Stimulated activated CD4-positive, alpha-beta T cell treated with anti-CD3 and anti-CD28 coated beads, Interleukin-15, amount 100 ng/mL, for 24 hours (primary cell): Measurements from ENCODE around the gene RPS15.

Source experiments
- DNase-seq: peaks from one replicate; pipeline ENCODE4 v3.0.0-alpha.2; 2020

The RPS15 gene

DNA sequence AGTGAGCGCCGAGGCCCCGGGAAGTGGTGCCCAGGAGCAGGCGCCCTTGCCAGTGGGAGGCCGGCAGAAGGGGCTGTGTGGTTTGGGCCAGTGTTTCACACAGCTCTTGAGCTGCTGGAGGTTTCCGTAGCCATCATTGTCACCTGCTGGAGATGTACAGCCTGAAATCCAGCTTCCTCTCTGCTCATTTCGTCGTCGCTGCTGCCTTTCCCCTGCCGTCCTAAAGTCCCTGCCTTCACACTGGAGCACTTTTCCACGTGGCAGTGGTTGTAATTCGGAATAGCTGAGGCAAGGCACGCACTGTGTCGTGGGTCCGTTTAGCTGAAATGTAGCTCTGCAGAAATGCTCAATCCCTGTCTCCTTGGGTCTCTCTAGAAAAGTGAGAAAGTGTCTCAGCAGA lies 17.6 kb upstream of the RPS15 start:
- DNase-seq = no peak

DNA sequence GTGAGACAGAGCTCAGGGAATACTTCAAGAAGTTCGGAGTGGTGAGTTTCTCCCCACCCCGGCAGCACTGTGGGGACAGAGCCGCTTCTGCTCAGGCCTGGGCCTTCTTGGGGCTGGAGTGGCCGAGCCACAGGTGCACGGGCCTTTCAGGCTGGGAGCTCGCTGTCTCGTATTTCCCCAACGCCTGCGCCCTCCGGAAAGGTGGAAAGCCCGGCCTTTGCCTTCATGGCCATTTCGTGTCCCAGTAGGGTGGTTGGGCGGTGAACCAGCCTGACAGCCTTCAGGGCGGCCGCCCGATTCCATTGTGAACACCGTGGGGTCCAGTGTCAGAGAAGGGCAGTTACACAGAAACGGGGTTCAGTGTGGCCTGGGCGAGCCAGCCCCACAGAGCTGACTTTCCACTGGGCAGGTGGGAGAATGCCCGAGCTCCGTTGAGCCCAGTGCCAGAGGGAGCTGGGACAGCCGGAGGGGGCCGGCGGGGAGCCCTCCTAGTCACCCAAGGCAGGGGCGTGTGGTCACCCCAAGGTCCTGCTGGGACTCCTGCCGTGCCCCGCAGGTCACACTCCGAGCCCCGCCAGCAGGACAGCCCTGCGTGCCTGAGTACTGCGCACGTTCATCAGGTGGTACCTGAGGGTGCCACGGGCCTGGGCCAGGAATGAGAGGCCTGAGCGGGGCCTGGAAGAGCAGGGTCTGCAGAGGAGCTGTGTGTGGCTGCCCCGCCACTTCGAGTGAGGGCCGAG lies 16.8 kb upstream of the RPS15 start:
- no peak for DNase-seq

DNA sequence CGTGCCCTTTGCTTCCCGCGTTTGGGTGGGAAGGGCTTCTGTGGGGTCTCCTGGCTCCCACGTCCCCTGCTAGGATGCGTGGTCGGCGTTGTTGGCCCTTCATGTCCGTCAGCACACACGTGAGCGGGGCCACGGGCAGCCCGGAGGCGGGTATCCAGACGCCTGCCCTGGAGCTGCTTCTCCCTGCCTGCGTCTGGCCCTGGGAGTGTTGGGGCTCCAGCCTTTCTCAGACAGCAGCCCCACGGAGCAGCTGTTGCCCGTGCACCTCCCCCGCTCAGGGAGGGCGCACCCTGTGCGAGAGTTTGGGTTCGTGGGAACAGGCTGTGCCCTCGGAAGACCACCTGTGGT lies 16.3 kb upstream of the RPS15 start:
- no peak for DNase-seq

DNA sequence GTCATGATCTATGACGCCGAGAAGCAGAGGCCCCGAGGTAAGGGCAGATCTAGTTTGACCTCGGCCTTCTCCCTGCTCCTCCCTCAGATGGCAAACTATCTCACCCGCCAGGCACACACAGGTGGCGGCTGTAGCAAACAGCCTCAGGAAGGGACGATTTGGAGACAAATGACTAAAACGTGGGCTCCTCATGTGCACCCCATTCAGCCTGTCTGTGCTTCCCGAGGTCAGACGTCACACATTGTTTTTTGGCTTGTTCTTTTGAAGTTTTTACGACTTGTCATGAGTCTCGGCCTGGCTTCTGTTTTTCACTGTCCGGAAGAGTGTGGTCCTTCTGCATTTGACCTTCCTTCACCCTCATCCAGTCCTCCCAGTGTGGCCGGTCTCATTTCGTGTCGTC lies 15.8 kb upstream of the RPS15 start:
- DNase-seq = no peak

DNA sequence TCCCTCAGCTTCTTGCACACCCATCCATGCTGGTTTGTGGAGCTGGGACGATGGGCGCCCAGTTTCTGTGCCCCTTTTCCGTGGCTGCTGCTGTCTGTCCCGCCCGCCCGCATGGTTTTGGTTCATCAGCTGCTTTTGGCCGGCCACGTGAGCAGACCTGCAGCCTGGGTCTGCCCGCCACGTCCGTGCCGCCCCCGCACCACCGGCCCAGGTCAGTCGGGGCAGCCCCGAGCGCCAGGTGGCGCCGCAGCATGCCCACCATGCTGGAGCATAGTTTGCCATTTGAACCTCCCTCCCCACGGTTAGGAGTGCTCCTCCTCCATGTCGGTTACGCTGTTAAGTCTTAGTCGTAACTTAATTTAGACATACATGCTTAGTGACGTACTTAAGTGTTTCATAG lies 15.3 kb upstream of the RPS15 start:
- DNase-seq = no peak

DNA sequence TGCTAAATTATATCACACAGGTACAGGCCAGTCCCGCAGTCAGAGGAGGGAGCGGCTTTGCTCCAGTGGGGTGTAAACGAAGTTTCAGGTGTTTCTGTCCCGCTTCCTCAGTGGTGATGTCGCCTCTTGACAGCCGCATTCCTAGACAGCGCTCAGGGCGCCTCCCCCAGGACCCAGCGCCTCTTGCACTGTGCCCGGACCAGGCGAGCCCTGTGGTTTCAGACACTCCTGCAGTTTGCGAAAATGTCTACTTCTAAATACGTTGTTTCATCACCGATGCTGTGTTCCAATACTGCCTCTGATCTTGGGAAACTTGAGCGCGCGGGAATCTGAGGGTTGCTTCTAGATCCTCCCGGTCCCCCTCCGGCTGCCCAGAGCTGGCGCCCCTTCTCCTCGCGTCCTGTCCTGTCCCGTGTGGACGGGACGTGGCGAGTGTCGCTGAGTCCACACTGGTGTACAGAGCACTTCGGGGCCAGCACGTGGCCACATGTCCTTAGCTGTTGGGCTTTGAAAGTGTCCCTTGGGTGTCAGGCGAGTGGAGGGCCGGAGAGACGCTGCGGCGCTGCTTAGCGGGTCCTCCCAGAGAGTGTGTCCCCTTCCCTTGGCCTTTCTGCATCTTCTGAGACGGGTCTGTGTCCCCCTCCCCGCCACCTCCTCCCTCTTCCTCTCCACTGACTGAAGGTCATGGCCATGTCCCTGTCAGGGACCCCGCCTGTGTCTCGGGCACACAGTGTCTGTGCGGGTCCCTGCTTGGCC lies 14.6 kb upstream of the RPS15 start:
- DNase-seq = no peak

DNA sequence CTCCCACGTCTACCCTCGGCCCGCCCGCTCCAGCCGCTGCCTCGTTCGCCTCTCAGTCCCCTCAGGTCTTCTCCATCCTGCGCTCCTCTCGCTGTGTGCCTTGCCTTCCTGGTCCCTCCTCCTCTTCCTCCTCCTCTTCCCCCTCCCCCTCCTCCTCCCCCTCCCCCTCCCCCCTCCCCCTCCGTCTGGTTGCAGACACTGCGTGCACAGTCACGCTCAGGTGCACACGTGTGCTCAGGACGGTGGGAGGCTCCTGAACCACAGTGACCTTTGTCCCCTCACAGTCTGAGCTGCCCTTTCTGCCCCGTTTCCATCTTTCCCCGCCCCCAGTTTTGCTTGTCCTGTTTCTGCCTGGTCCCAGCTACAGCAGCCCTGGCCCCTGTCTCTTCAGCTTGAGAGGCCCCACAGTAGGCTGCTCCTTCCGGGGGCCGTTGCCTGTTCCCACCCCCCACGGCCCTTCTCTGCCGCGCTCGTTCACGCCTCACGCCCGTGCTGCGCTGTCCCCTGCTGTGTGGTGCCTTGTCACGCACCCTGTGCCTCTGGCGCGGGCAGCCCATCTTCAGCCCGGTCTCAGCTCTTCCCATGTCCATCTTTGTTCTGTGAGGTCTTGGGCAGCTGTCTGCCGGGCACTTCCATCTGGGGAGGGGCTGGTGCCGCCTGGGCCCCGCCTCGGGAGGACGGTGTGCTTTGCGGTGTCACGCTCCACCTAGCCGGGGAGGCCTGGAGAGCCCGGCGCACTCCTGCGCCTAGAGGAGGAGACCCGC lies 13.8 kb upstream of the RPS15 start:
- DNase-seq = no peak

DNA sequence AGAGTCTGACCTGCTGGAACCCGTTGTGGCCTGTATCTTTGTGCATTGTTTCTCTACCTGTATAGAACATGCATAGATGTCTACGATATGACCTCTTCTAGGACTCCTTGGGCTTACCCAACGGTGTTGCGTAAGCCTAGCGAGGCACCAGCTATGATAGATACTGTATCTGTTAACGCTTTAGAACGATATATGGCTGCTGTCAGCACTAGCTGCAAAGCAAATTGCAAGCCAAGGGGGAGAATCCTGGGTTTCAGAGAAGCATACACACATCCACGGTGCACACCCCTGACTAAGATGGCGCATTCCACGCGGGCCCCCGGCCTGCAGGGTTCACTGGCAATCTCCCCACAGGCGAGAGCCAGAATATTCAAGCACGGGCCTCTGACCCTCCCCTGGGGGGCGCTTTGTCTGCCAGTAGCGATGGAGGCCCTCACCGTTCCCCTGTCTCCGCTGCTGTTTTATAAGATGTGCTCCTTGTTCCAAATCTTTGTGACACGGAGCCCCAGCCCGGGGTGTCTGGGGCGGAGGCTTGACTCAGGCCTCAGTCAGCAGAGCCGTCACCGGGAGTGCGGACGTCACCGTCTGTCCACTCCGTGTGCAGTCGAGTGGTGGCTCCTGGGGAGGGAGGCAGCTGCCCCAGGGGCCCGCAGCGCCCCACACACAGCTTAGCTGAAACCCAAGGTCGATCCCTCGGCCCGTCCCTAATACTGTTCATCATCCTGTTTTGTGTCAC lies 12.9 kb upstream of the RPS15 start:
- DNase-seq = no peak

DNA sequence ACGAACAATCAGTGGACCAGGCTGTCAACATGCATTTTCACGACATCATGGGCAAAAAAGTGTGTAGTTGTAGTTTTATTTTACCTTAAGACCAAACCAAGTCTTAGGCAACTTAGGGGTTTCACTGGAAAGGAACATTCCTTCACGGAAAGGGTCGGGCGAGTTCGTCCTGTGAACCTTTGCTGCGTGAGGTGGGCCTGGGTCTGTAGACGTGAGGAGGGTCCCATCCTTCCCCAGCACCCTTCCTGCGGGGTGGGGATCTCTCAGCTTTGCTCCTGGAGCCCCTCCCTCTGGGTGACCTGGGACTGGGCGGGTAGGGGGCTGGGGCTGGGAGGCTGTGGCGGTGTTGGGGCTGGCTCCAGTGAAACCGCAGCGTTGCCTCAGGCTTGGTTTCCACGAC lies 12.3 kb upstream of the RPS15 start:
- no peak for DNase-seq

DNA sequence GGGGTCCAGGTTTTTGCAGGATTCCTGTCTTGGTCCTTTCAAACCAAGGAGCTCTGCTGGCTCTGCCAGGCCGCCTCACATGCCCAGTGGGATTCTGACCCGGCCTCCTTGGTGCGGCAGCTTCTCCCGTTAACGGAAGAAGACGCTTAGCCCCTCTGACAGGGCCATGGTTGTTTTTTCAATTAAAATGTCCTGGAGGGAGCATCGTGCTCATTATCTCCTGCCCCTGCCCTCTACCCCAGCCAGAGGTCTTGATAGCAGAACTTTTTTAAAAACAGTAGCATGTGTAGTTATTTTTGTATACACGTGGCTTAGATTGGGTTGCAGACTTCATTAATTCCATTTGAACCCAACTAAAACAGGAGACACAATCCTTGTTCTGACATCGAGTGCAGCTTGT lies 11.5 kb upstream of the RPS15 start:
- DNase-seq = no peak

DNA sequence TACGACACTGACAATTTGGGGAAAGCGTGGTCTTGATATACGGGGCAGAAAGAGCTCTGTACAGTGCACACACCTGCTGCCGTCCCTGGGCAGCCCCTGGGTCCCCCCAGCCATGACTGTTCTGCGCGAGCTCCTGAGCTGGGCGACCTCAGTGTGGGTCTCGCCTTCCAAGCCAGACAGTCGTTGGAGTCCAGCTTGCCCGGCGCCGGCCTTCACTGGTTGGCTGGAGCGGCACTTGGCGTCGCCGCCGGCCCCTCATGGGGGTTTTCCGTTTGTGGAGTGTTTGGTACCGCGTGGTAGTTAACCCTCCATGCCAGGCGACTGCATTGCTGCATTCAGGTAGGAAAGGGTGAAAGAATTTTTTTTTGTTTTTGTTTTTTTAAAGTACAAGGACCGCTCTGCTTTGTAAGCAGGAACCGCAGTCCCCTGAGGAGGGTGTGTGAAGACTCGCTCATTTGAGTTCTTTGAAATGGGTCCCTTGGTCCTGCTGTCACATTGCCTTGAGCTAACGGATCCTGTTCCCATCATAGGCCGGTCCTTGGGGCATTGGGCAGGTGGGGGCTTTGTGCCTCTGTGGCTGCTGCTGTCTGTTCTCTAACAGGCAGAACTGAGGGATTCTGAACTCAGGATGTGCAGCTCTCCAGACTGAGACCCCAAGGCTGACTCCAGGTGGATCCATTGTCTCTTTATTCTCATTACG lies 10.8 kb upstream of the RPS15 start:
- DNase-seq = no peak

DNA sequence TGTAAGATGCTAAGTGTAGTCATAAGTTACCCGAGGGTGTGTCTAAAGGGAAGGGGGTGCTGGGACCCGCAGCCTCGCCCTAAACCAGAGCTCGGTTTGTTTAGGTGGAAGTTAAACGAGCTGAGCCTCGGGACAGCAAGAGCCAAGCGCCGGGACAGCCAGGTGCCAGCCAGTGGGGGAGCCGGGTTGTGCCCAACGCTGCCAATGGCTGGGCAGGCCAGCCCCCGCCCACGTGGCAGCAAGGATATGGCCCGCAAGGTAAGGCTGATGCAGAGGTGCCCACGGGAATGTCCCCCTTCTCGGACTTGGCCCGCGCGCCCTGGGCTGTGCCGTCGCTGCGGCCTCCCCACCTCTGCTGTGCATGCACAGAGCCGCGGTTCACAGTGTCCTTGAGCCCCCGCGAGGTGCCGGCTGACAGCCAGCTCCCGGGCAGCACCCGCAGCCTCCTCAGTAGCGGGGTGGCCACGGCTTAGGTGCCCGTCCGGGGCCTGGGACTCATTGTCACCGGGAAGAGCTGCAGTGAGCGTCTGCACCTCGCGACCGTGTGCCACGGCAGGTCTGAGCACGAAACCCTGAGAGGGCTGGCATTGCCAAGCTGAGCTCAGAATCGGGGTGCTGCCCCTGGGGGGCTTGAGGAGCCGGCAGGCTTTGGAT lies 9.3 kb upstream of the RPS15 start:
- DNase-seq = no peak

DNA sequence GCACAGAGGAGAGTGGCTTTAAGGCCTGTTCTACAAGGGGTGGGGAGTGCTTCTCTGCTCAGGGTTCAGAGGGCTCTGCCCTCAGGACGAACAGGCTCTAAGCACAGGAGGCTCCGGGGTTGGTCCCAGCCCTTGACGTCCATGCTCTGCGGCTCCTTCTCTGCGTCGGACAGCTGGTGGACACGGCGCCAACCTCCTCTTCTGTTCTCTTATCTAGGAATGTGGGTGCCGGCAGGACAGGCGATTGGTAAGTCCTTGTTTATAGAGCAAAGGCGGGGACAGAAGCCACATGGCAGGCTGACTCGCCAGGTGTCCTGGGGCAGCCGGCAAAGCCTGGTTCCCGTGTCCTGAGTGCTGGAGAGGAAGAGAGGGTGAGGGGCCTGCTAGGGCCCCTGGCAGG lies 8.4 kb upstream of the RPS15 start:
- no peak for DNase-seq

DNA sequence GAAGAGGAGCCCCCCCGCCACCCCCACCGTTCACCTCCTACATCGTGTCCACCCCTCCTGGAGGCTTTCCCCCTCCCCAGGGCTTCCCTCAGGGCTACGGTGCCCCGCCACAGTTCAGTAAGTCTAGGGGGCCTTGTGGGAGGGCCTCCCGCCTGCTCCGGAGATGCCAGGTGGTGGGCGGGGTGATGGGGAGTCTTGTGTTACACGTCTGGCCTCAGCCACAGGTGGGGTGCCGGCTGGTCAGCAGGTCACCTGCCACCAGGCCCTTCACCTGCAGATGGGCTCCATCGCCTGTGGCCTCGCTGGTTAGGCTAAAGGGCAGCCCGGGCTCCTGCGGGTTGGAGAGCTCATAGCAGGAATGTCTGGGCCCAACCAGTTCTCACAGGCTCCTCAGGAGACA lies 8.0 kb upstream of the RPS15 start:
- no peak for DNase-seq

DNA sequence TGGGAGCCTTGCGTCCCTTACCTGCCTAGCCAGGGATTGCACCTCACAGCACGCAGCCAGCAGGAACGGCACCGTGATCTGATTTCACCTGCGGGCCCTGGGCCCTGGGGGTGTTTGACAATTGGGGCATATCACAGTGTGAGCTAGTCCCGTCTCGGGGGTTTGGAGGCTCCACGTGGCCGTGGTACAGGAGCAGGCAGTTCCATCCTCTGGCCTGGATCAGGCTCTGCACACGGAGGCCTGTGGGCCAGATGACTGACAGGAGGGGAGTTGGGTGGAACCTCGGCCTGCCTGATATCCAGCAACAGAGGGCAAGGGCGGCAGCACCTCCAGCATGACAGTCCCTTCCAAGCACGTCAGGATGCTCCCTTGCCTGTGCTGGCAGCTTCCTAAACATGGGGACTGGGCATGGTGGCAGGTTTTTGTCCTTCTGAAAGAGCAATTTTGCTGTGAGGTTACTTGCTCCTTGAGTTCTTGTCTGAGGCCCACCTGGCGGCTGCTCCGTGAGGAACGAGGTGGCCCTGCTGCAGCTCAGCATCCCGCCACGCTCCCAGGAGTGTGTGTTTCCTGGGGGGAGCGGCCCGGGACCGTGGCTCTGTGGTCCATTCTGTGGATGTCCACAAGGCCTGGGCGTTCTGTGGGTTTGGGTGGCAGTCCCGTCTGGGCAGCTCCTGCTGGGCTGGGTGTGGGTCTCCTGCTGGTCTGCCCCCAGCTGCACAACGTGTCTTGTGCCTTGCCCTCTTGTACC lies 6.3 kb upstream of the RPS15 start:
- DNase-seq = no peak

DNA sequence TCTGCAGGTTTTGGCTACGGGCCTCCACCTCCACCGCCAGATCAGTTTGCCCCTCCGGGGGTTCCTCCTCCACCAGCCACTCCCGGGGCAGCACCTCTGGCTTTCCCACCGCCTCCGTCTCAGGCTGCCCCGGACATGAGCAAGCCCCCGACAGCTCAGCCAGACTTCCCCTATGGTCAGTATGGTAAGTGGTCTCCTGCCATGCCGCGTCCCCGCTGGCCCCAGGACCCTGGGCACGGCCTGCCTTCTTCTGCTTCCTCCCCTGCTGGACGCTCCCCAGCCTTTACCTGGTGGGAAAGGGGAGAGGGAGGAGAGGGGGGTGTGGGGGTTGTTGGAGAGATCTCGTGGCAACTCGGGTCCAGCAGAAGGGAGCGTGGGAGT lies 5.7 kb upstream of the RPS15 start:
- DNase-seq = no peak

DNA sequence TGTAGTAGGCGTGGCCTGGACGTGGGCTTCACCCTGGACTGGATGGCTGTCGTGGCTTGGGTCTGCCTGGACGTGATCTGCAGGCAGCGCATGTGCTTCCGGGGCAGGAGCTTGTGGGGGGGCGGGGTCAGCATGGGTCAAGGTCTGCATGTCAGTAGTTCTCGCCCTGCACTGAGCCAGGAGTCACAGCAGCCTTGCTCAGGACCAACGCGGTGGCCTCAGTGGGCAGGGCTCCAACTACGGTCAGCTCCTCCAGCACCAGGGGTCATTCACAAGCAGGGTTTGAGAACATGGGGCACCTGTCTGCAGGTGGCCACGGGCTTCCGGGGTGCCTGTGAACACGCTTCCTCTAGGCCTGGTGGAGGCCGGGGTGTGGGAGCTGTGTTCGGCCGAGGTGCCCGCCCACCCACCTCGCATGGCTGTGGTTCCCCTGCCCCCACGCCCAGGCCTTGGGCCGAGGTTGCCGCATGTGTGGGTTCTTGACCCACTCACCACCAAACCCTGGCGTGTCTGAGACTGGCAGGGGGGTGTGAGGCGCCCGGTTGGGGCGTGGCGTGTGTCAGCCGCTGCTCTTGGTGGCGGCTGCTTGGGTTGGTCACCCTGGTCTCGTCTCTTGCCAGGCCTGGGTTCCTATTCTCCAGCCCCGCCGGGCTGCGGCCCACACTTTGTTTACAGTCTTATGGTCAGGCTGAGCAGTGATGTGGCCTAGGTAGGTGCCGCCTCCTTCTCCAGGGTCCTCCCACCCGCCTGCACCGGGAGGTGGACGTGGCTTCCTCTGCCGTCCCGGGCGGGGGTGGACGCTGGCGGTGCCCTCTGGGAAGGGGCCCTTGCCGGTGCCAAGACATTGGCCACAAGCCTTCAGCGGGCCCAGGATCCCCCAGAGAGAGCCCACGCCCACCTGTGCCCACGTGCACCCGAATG lies 4.8 kb upstream of the RPS15 start:
- no peak for DNase-seq

DNA sequence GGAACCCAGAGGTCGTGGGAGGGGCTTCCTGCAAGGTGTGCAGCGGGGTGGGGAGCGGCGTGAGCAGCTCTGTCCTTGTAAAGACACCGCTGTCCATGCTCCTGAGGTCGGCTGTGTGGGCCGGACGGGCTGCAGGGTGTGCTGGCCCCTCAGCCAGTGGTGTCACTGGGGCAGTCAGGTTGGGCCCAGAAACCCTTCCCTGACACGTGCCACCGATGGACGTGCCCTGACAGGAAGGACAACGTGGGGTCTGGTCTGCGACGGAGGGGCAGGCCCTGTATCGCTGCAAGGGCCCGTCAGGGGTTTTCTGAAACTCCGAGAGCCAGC lies 4.2 kb upstream of the RPS15 start:
- DNase-seq = no peak

DNA sequence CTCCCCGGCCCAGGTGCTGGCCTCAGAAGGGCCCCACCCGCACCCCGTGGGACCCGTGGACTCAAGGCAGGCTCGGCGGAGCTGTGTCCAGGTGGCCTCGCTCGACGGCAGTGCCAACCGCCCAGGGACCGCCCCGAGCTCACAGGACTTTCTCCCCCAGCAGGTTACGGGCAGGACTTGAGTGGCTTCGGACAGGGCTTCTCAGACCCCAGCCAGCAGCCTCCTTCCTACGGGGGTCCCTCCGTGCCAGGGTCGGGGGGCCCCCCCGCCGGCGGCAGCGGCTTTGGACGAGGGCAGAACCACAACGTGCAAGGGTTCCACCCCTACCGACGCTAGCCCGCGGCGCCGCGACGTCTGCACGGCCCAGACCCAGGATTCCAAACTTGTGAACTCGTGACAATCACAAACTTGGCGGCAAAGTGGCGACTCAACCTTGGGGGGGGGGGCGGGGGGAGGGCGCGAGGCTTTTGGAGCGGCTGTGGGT lies 3.6 kb upstream of the RPS15 start:
- no peak for DNase-seq

DNA sequence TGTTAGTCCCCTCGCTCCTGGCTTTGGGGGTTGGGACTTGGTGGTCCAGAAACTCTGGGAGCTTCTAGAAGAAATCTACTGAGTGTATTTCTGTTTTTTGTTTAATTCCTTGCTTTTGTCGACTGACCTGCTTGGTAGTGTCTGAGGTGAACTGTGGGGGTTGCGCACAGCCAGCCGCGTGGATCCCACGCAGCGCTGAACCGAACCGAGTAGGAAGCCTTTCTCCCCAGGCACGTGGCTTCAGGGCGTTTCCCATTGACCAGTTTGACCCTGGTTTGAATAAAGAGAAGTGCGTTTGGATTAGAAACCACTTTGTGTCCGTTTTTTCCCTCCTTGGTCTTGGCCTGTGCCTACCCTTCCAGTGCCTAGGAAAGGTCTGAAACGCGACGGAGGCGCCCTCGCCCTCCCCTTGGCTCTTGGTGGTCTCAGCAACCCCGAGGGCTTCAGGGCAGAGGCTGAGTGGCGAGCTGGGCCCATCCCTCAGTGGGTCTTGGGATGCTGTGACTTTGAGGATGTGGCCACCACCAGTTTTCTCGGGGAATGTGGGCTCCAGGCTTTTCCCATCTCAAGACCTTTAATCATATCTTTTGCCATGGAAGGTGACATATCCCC lies 2.7 kb upstream of the RPS15 start:
- DNase-seq = no peak
